Germinal center (tissue), 1 donor: ENCODE data around the gene OR1I1.

ENCODE experiments used
- DNase-seq: peaks from one replicate; pipeline ENCODE4 v3.0.0; 2012; ENCODE audit warnings: mixed read lengths, low spot score

Gene OR1I1

GRCh38 chr19:15099017-15099582 lies 17.1 kb downstream of the OR1I1 start:
- DNase-seq, result no peak

DNA sequence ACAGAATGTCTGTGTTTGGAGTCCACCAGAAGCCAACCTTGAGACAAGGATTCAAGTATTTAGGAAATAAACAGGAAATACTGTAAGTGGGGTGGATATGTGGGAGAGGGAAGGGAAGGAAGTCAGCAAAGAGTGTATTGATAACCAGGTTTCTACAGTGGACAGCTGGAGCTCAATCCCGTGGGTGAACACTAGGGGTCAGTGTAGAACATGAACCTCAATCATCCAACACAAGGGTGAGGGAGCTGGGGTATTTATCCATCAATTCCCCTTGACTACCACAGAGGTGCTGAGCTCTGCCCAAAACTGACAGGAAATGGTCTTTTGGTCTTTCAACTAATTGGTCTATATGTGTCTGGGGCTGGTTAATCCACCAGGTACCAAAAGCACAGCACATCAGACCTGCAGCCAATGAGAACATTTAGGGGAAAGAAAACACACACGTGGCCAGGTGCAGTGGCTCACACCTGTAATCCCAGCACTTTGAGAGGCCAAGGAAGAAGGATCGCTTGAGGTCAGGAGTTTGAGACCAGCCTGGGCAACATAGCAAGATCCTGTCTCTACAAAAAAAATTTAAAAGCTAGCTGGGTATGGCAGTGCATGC lies 19.6 kb downstream of the OR1I1 start:
- peak; percentile 37 for DNase-seq

DNA sequence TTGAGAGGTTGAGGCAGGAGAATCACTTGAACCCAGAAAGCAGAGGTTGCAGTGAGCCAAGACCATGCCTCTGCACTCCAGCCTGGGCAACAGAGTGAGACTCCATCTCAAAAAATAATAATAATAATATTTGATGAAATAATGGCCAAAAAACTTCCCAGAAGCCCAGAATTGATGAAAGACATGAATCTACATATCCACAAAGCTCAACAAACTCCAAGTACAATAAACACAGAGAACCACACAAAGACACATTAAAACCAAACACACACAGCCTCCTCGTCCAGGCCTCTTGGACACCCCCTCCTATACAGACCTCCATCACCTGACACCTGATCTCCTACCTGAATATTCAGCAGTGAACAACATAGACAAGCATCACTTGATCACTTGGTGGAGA lies 22.0 kb downstream of the OR1I1 start:
- DNase-seq, result no peak

- DNase-seq, result no peak
These were observed 22.4 kb downstream of the OR1I1 start for GRCh38 chr19:15104411-15104810.

DNA sequence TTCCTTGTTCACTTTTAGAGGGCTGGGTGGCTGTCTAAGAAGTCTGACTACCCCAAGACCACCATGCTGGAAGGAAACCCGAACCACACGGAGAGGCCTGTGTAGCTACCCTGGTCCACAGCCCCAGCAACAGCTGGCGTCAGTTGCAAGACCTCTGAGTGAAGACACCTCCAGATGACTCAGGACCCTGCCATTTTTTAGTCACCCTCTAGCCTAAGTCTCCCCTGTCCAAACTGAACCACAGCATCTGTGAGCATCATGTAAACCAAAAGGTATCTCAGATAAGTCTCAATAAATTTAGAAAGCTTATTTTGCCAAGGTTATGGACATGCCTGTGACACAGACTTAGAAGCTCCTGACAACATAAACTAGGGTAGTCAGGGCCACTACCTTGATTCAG lies 23.0 kb downstream of the OR1I1 start:
- no peak for DNase-seq

DNA sequence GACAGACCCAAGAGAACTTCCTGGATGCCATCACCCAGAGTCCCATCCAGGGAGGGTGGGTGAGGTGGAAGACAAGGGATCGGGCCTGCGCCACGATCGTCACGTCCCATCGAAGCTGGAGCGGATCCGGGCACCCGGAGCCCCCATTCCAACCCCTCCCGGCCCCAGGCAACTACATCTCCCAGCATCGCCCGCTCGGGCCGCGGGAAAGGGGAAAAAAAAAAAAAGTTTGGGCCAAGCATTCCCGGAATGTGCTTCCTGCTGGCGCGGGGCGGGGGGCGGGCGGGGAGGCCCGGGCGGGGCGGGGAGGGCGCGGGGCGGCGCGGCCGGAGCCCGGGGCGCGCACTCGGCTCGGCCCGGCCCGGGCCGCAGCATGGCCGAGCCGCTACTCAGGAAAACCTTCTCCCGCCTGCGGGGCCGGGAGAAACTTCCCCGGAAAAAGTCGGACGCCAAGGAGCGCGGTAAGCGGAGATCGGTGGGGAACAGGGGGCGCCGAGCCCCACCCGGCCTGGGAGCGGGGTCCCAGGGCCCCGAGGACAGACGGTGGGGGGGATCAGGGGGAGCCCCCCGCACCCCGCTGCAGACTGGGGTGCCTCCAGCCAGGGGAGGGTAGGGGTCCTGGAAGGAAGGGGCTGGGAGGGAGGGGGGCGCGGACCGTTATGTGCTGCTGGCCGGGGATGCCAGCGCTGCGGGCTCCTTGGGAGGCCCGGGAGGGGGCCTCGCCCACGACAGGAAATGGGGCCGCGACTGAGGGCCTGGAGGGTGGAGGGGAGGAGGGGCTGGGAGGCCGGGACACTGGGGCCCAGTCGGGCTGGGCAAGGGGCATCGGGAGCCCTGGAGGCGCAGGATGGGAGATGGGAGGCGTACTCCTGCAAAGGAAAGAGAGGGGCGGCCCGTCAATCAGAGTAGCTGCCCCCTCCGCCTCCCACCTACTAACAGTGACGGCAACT lies 25.3 kb downstream of the OR1I1 start, which contains the start of gene SYDE1:
Gene SYDE1 (plus strand): TSS at position 341 of the 950 bp plus-strand sequence. CDS start 33 bp downstream, at position 374.
- DNase-seq, result no peak

DNA sequence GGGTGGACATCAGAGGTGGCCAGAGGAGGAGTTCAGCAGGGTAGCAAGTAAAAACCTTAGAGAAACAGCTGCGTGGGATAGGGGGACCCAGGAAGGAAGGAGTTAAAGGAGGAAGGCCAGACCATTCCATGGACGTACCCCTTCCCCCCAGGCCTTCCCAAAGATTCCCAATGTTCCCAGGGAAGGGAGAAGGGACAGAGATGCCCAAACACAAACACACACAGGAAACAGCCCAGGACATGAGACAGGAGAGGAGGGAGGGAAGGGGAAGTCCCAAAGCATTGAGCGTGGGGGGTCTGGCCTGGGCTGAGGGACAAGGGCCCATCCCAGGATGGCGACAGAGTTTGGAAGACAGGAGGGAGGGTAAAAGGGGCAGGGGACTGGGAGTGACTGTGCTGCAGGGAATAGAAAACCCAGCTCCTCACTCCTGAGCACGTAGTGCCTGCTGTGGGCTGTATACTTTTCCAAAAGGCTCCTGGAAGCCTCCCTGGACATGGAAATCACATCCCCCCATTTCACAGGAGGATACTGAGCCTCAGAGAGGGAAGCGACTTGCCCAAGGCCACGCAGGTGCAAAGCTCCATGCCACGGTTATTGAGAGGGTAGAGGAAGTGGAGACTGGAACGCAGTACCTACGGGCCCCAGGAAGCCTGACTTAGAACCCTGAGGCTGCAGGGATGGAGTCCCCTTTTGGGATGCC lies 26.3 kb downstream of the OR1I1 start:
- no peak for DNase-seq

GRCh38 chr19:15108845-15109767 lies 27.1 kb downstream of the OR1I1 start:
- DNase-seq, result no peak

- DNase-seq, result no peak
These were observed 27.9 kb downstream of the OR1I1 start for GRCh38 chr19:15109768-15110417.

- DNase-seq, result no peak
These were observed 28.4 kb downstream of the OR1I1 start for GRCh38 chr19:15110418-15110815.

DNA sequence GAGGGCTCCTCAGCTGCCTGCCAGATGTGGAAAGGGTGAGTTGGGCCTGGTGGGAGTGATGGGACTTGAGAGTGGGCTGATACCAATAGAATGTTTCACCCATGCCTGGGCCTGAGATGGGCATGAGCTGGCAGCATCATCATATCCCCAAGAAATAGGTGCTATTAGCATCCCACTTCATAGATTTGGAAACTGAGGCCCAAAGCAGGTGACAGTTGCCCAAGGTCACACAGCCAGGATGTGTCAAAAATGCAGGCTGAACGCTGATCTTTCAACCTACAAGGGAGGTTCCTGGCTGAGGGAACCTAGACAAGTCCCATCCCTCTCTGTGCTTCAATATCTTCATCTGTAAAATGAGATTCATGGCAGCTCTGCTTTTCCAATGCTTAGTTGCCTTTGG lies 29.7 kb downstream of the OR1I1 start:
- no peak for DNase-seq

GRCh38 chr19:15112385-15112784 lies 30.4 kb downstream of the OR1I1 start:
- no peak for DNase-seq

DNA sequence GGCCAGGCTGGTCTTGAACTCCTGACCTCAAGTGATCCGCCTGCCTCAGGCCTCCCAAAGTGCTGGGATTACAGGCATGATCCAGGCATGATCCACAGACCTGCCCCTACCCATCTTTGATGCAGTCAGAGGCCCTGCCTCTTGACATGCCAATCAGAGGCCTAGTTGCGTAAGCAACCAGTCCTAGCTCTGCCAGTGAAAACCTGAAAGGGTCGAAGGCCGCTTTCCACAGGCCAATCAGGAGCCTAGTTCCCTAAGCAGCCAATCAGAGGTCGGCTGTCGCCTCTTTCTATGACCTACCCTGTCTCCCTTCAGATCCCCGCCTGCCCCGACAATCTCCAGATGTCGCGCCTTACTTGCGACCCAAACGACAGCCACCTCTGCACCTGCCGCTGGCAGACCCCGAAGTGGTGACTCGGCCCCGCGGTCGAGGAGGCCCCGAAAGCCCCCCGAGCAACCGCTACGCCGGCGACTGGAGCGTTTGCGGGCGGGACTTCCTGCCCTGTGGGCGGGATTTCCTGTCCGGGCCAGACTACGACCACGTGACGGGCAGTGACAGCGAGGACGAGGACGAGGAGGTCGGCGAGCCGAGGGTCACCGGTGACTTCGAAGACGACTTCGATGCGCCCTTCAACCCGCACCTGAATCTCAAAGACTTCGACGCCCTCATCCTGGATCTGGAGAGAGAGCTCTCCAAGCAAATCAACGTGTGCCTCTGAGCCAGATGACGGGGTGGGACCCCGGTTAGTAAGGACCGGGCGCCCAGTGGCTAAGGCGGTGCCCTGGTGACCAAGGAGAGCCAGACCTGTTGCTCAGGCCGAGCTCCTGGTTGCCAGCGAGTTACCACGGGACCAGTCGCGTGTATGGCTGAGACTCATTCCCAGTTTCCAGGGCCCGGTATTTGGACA lies 31.5 kb downstream of the OR1I1 start:
- DNase-seq, result no peak

DNA sequence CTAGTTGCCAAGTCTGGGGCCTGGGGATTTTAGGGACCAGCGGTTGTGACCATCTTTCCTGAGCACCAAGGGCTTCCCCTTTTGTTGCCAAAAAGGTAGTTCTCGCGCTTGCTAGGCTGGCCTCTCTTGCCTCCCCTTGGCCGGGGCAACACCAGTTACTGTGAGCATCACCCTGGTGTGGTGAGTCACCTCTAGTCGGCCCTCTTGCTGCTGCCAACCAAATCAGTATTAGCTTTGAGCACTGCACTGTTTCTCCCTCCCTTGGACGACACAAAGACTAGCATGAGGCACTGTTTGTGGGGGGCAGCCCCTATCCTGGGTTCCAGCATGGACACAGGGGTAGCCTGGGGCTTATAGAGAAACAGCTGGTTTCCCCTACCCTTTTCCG lies 32.1 kb downstream of the OR1I1 start:
- no peak for DNase-seq

- DNase-seq, result no peak
These were observed 33.1 kb downstream of the OR1I1 start for GRCh38 chr19:15115080-15115479.

DNA sequence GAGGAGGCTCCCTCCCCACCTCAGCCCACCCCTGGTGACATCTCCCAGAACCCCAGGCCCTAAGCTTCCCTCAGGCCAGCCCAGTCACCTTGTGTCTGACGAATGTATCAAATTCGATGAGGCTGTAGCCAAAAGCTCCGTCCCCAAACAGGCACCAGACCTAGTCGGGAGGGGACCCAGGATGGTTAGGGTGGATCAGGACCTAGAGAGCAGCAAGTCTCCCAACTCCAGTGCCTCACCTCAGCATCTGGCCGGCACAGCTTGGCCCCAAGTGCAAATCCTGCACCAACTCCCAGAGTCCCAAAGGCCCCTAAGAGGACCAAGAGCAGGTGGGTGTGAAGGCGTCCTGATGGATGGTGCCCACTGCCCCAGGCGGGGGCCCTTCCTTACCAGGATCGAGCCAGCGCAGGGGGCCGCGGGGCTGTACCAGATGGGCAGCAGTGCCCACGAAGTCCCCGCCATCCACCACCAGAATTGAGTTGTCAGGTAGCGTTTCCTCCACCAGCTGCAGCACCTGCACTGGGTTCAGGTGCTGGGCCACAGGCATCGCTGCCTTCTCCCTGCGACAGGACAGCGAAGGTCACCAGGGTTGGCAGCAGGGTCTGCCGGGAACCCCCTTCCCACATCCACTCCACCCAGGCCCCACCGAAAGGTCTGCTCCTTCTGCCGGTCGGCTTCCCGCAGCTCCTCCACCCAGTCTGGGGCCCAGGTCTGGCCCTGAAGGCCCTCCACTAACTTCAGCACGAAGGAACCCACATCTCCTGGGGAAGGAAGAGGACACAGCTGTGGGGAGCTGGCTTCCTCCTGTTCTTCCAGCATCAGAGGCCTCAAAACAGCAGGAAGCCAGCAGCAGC lies 34.0 kb downstream of the OR1I1 start:
- no peak for DNase-seq

- no peak for DNase-seq
These were observed 34.8 kb downstream of the OR1I1 start for GRCh38 chr19:15116856-15117255.

DNA sequence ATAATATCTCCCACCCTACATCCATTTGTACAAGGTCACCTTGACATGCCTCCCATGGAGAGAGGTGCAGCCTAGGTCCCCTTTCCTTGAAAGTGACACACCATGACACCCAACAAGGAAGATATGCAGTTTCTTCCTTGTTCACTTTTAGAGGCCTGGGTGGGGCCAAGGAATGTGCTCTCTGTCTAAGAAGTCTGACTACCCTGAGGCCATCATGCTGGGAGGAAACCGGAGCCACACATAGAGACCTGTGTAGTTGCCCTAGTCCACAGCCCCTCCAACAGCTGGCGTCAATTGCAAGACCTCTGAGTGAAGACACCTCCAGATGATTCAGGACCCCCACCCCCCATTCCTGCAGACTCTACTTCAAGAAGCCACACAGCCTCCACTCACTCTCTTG lies 36.2 kb downstream of the OR1I1 start:
- DNase-seq, result no peak
